ENCODE data around the gene CAPN1.
"Not testable (repeated sequence)": the region's sequence is repeated elsewhere in the genome, so short reads cannot be mapped to it uniquely, and the experiment has no call there.

Gene CAPN1

GRCh38 chr11:65218446-65218845, 36.7 kb downstream of the CAPN1 start:
- DNase-seq (ENCODE audit: low read depth), result no peak

GRCh38 chr11:65219930-65220213, 38.1 kb downstream of the CAPN1 start:
- no peak for DNase-seq (ENCODE audit: low read depth)

- no peak for DNase-seq (ENCODE audit: low read depth)
These were observed 39.3 kb downstream of the CAPN1 start for GRCh38 chr11:65221026-65221425.

- no peak for DNase-seq (ENCODE audit: low read depth)
These were observed 41.3 kb downstream of the CAPN1 start for GRCh38 chr11:65223011-65223410.

- no peak for DNase-seq (ENCODE audit: low read depth)
These were observed 43.2 kb downstream of the CAPN1 start for GRCh38 chr11:65224930-65225278.

- peak; percentile 33 for DNase-seq (ENCODE audit: low read depth)
These were observed 43.8 kb downstream of the CAPN1 start for GRCh38 chr11:65225279-65226102.

GRCh38 chr11:65226103-65226442, 44.3 kb downstream of the CAPN1 start:
- DNase-seq (ENCODE audit: low read depth), result no peak

GRCh38 chr11:65227879-65228278, 46.2 kb downstream of the CAPN1 start:
- DNase-seq (ENCODE audit: low read depth), result no peak

GRCh38 chr11:65236194-65237059, 54.7 kb downstream of the CAPN1 start:
- DNase-seq (ENCODE audit: low read depth), result no peak

GRCh38 chr11:65238302-65238701, 56.6 kb downstream of the CAPN1 start:
- not testable (repeated sequence) for DNase-seq (ENCODE audit: low read depth)

- no peak for DNase-seq (ENCODE audit: low read depth)
These were observed 59.4 kb downstream of the CAPN1 start for GRCh38 chr11:65241134-65241533.

GRCh38 chr11:65241692-65242091, 60.0 kb downstream of the CAPN1 start:
- DNase-seq (ENCODE audit: low read depth), result no peak

- DNase-seq (ENCODE audit: low read depth), result no peak
These were observed 60.7 kb downstream of the CAPN1 start for GRCh38 chr11:65242389-65242788.

GRCh38 chr11:65243797-65244196, 62.1 kb downstream of the CAPN1 start:
- DNase-seq (ENCODE audit: low read depth), result no peak

- DNase-seq (ENCODE audit: low read depth), result not testable (repeated sequence)
These were observed 63.3 kb downstream of the CAPN1 start for GRCh38 chr11:65245046-65245445.

GRCh38 chr11:65246506-65246905, 64.8 kb downstream of the CAPN1 start:
- no peak for DNase-seq (ENCODE audit: low read depth)

GRCh38 chr11:65248184-65248710, 66.5 kb downstream of the CAPN1 start:
- not testable (repeated sequence) for DNase-seq (ENCODE audit: low read depth)

- DNase-seq (ENCODE audit: low read depth), result no peak
These were observed 69.7 kb downstream of the CAPN1 start for GRCh38 chr11:65251476-65251875.

GRCh38 chr11:65254724-65255123, 73.0 kb downstream of the CAPN1 start:
- no peak for DNase-seq (ENCODE audit: low read depth)

- no peak for DNase-seq (ENCODE audit: low read depth)
These were observed 77.3 kb downstream of the CAPN1 start for GRCh38 chr11:65258988-65259387.

GRCh38 chr11:65260302-65260701, 78.6 kb downstream of the CAPN1 start:
- no peak for DNase-seq (ENCODE audit: low read depth)

- no peak for DNase-seq (ENCODE audit: low read depth)
These were observed 79.2 kb downstream of the CAPN1 start for GRCh38 chr11:65260756-65261590.

Measured in stimulated activated CD8-positive, alpha-beta memory T cell treated with anti-CD3 and anti-CD28 coated beads, Interleukin-7, amount 100 ng/mL, for 24 hours (primary cell).